Stimulated activated CD4-positive, alpha-beta T cell treated with anti-CD3 and anti-CD28 coated beads, Interleukin-12 subunit alpha, Interleukin-12 subunit beta, amount 100 ng/mL, for 24 hours (primary cell): ENCODE results near the gene AJM1.

Experiments
- DNase-seq, 2 experiments: peaks; one replicate each; pipeline ENCODE4 v3.0.0-alpha.2; 2020; ENCODE audit warnings: low read depth in 2 of 2

AJM1 gene

DNA sequence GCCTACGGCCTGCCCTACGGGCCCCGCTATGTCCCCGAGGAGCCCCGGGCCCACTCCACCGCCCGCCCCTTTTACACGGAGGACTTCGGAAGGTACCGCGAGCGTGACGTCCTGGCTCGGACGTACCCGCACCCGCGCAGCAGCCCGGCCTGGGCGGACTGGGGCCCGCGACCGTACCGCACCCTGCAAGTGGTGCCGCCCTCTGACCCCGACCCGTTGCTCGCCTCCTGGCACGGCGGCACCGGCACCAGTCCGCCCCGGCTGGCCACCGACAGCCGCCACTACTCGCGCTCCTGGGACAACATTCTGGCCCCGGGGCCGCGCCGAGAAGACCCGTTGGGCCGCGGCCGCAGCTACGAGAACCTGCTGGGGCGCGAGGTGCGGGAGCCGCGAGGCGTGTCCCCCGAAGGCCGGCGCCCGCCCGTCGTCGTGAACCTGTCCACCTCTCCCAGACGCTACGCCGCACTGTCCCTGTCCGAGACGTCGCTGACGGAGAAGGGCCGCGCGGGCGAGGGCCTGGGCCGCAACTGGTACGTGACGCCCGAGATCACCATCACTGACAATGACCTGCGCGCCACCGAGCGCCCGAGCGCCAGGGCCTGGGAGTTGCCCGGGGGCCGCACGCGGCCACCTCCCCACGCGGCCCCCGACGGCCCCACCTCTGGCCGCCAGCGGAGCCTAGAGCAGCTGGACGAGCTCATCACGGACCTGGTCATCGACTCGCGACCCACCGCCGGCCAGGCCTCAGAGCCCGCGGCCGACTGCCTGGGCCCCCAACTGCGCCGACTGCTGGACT, 3.4 kb downstream of the AJM1 start:
- DNase-seq, result no peak

DNA sequence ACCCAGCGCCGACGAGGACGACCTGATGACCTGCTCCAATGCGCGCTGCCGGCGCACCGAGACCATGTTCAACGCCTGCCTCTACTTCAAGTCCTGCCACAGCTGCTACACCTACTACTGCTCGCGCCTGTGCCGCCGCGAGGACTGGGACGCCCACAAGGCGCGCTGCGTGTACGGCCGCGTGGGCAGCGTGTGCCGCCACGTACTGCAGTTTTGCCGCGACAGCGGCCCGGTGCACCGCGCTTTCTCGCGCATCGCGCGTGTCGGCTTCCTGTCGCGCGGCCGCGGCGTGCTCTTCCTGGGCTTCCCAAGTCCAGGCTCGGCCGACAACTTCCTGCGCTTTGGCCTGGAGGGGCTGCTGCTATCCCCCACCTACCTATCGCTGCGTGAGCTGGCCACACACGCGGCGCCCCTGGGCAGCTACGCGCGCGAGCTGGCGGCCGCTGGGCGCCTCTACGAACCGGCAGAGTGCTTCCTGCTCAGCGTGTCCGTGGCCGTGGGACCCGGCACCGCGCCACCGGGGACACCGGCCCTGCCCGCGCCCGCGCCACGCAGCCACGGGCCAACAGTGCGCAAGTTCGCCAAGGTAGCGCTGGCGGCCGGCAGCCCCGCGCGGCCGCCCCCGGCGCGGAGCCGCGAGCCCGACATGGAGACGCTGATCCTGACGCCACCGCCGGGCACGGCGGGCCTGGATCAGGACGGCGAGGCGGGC, 4.3 kb downstream of the AJM1 start:
- no peak for DNase-seq

DNA sequence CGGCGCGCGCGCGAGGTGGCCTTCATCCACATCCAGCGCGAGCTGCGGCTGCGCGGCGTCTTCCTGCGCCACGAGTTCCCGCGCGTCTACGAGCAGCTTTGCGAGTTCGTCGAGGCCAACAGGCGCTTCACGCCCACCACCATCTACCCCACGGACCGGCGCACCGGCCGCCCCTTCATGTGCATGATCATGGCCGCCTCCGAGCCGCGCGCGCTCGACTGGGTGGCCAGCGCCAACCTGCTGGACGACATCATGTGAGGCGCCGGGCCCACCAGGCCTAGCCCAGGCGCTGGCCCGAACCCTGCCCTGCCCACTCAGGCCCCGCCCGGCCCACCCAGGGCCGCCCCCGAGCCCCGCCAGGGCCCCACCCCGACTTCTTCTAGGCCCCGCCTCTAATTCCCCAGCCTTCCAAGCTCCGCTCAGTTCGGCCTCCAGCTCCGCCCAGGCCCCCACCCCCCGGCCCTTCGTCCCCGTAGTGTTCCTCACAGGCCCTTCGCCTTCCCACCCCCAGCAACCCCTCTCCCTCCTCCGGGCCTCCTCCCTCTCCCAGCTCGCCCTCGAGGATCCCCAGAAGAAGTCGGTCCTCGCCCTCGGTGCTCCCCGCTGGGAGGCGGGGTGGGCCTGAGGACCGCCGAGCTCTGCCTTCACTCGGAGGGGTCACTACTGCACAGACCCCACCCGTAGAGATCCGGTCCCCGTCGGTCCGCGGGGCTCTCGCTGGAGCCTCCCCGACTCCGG, 5.0 kb downstream of the AJM1 start:
- DNase-seq, result no peak

DNA sequence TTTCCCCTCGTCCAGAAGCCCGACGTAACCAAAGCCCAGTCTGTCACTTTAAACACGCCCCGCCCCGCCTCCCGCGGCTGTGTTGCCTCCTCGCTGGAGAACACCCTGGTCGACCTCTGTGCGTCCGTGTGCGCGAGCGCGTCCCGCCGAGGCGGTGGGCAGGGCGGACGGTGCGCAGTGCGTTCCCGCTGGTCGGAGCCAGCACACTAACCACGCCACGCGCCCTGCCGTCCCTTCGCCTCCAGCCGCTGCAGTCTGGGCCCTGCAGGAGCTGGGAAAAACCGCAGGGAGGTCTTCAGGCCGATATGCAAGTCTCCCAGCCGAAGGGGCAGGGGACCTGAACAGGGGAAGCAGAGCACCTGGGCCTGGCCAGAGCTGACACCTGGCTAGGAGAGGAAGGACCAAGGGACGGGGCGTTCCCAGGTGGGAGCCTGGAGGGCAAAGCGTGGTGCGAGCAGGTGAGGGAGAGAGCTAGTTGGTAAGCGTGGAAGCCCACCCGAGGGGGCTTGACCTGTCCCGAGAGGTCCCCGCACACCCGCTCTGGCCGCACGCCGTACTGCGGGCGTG, 5.6 kb downstream of the AJM1 start:
- peak; percentile 46 to 87 for DNase-seq

DNA sequence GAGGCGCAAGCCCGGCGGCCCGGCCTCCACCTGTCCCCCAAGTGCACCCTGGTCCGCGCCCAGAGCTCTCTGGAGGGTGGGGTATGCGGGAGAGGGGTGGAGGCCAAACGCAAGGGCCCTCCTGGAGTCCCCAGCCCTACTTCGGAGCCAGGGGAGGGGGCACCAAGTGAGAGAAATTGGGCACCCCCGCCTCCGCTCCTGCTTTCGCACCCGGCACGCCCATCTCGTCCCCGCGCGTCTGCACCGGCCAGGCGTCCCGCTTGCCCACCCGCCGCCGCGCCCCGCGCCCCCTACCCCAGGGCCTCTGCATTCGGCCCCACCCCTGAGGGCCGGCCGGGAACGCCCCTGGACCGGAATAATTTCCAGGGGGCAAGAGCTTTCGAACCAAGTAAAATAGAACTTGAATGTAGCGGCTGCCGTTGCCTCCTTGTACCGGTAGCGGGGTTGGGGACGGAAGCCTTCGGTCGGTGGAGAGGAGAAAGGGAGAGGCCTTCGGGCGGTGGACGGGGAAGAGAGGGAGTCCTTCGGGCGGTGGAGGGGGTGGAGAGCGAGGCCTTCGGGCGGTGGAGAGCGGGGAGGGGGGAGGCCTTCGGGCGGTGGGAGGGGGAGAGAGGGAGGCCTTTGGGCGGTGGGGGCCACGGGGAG, 6.2 kb downstream of the AJM1 start:
- no peak for DNase-seq

DNA sequence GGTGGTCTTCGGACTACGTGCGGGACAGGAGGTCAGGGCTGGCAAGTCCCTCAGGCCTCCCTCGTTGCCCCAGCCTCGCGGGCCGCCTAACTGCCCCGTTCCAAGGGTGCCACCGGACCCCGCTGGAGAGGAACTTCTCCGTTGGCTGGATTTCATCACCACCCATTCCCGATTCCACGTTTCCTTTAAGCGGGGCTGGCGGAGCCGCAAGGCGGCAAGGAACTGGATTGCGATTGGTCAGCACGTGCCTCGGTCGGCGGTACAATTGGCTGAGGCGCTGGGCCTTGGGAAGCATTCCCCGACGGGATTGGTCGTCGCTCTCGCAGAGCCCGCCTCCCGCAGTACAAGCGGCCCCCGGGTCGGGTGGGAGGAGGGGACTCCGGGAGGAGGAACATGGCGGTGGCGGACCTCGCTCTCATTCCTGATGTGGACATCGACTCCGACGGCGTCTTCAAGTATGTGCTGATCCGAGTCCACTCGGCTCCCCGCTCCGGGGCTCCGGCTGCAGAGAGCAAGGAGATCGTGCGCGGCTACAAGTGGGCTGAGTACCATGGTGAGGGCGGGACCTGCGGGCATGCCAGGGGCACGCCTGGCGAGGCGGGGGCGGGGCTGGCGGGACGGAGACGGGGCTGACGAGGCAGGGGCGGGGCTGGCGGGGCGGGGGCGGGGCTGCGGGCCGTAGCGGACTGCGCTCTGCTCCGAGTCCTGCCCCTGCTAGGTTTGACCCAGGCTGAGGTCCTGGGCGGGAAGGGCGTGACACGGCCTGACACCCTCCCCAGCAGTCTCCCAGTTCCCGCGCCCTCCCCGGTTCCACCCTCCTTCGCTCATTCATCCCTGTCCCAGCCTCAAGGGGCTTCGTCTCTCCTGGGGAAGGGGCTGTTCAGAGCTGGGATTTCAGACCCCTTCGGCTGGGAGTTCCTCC, 7.0 kb downstream of the AJM1 start, which contains the start of gene PHPT1:
PHPT1 (plus strand) TSS at position 372 of the 922 bp plus-strand sequence; CDS start at position 394, 22 bp downstream.
- peak; percentile 93 to 95 for DNase-seq

DNA sequence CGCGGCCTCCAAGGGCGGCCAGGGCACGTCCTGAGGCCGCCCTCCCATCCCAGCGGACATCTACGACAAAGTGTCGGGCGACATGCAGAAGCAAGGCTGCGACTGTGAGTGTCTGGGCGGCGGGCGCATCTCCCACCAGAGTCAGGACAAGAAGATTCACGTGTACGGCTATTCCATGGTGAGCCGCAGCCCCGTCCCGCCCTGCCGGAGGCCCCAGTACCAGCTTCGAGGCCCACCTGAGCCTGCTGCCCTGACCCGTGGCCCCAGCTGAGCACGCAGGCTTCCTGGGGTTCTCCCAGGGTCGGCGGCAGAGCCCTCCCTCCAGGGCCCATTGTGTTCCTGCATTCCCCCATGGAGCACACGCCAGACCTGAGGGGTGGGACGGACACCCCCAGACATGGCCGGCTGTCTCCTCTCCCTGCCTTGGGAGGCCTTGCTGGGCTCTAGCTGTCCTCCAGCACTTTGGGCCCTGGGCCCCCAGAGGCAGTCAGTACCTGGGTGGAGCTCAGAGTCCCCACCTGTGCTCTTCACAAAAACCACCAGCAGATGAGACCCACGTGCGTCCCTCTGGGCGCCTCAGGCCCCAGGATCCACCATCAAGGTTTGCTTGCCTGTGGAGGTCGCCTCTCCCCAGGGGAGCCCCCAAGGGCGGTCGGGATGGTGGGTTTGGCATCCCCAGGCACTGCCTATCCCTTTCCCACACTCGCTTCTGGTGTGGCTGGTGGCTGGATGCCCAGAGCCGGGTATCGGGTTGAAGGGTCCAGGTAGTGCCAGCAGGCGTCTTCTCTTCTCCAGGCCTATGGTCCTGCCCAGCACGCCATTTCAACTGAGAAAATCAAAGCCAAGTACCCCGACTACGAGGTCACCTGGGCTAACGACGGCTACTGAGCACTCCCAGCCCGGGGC, 7.9 kb downstream of the AJM1 start:
- DNase-seq, result no peak

DNA sequence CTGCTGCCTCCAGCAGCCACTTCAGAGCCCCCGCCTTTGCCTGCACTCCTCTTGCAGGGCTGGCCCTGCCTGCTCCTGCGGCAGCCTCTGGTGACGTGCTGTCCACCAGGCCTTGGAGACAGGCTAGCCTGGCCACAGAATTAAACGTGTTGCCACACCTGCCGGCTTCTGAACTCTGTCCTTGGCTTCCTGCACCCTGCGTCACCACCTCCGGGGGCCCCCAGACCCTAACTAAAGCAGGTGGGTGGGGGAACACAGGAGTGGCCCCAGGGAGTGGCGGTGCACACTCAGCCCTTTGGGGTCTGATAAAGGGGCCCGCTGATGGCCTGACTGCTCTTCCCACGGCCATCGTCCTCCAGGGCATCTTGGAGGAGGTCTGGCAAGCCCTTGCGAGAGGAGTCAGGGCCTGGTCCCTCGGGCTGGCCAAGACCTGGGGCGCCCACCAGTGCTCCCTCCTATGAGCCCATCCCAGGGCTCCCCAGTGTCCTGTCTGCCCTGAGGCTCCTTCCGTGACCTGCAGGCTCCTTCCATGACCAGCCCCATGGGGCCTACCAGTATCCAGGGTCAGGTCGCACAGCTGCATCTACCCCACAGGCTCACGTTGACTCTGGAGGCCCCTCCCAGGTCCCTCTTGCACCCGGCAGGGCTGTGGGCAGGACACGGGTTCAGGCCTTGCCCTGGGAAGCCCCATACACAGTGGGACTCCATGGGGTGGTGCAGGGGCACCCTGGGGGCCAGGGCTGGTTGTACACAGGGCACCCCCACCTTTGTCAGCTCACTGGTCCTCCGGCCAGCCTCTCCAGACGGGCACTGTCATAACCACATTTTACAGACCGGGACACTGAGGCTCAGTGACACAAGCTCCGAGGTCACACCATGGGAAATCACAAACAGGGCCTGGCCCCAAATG, 8.8 kb downstream of the AJM1 start:
- no peak for DNase-seq

DNA sequence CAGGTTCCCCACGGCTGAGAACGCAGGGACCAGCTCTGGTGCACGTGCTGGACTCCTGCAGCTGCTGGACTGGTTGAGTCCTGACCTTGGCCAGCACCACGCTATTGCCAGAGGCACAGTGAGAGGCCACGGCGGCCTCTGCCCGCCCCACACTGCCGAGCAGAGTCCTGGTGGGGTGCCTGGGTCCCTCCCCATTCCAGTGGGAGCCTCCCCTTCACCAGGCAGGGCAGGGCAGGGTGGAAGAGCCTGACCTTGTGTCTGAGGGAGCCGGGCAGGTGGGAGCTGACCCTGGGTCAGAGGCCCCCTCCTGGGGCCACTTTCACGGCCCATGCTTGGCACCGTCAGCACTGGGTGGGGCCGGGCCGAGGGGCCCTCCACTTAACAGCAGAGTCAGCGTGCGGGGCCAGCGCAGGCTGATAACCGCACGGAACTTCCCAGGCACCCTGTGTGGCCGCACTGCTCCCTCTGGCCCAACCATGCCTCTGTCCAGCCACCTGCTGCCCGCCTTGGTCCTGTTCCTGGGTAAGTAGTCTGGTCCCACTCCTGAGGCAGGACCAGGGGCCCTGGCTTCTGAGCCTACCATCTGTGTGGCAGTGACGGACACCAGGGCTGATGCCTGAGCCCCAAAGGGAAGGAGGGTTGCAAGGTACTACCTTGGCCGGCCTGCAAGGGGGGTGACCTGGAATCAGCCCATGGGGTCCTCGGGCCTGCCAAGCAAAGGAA, 9.8 kb downstream of the AJM1 start, which contains the start of gene MAMDC4:
MAMDC4 (plus strand) TSS at position 406 of the 723 bp plus-strand sequence; CDS start at position 477, 71 bp downstream.
- DNase-seq, result no peak

DNA sequence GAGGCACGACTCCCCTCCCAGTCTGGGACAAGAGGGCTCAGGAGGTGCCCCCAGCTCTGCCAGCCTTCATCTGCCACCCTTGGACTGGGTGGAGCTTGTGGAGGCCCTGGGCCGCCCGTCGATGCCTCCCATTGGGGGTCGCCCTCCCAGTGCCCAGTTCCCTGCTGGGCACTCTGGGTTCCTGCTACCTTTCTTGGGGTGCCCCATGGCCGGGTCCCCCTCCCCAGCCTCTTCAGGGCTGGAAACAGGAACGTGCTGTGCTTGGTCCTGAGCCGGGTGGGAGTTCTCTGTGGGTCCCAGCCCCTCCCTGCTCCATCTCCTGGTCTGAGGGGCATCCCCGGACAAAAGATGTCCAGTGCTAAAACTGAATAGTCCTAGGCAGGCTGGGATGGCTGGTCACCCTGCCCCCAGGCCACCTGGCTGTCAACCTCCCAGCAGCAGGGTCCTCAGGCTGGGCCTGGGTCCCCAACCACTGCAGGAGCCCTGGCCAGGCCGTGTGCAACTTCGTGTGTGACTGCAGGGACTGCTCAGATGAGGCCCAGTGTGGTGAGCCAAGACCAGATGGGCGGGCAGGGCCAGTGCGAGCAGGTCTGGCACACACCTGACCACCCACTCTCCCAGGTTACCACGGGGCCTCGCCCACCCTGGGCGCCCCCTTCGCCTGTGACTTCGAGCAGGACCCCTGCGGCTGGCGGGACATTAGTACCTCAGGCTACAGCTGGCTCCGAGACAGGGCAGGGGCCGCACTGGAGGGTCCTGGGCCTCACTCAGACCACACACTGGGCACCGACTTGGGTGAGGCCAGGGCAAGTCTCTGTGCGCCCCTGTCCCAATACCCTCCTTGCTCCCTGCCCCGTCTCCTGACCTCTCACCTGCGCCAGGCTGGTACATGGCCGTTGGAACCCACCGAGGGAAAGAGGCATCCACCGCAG, 10.7 kb downstream of the AJM1 start:
- no peak for DNase-seq

DNA sequence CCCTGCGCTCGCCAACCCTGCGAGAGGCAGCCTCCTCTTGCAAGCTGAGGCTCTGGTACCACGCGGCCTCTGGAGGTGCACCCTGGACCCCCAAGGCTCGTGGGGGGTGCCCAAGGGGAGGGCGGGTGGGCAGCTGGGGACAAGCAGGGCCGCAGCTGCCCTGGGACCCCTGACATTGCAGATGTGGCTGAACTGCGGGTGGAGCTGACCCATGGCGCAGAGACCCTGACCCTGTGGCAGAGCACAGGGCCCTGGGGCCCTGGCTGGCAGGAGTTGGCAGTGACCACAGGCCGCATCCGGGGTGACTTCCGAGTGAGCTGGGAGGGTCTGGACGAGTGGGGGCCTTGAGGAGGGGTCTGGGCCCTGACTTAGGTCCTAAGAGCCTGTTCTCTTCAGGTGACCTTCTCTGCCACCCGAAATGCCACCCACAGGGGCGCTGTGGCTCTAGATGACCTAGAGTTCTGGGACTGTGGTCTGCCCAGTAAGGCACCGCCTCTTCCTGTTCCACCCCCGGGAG, 11.4 kb downstream of the AJM1 start:
- no peak for DNase-seq

DNA sequence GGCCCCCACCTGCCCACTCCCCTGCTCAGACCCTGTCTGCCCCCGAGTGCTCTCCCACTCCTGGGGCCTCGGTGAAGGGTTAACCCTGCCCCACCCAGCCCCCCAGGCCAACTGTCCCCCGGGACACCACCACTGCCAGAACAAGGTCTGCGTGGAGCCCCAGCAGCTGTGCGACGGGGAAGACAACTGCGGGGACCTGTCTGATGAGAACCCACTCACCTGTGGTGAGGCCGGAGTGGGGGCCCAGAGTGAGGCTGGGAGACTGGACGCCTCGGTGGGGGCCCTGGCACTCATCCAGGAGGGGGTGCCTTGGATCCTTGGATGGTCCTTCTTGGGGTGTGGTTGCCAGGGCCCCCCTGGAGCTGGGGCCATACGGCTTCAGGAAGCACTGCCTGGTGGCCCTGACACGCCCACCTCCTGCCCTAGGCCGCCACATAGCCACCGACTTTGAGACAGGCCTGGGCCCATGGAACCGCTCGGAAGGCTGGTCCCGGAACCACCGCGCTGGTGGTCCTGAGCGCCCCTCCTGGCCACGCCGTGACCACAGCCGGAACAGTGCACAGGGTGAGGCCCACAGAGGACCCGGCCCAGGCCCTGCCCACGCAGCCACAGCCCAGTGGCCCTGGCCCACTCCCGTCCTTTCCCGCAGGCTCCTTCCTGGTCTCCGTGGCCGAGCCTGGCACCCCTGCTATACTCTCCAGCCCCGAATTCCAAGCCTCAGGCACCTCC, 12.0 kb downstream of the AJM1 start:
- DNase-seq, result no peak

DNA sequence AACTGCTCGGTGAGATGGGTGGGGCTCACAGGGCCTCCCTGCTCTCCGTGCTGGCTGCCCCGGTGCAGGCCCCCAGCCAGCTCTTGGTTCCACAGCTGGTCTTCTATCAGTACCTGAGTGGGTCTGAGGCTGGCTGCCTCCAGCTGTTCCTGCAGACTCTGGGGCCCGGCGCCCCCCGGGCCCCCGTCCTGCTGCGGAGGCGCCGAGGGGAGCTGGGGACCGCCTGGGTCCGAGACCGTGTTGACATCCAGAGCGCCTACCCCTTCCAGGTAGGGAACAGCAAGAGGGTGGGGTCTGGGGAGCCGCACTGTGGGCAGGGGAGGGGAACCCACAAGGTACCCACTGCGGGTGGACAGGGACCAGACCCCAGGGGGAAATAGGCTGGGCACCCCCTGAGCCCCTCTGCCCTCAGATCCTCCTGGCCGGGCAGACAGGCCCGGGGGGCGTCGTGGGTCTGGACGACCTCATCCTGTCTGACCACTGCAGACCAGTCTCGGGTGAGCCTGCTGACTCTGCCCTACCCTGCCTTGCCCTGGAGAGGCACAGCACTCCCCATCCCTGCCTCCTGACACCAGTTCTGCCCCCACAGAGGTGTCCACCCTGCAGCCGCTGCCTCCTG, 12.7 kb downstream of the AJM1 start:
- no peak for DNase-seq

DNA sequence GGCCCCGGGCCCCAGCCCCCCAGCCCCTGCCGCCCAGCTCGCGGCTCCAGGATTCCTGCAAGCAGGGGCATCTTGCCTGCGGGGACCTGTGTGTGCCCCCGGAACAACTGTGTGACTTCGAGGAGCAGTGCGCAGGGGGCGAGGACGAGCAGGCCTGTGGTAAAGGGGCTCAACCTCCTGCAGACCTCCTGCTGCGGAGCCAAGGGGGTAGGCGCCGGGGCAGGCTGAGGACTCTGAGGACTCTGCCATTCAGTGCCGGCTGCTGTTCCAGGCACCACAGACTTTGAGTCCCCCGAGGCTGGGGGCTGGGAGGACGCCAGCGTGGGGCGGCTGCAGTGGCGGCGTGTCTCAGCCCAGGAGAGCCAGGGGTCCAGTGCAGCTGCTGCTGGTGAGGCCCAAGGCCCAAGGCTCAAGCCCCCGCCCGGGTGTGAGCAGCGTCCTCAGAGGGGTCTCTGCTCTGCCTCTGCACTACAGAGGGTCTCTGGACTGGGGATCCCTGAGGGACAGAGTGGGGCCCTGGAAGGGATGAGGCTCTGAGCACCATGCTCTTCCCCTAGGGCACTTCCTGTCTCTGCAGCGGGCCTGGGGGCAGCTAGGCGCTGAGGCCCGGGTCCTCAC, 13.3 kb downstream of the AJM1 start:
- no peak for DNase-seq

DNA sequence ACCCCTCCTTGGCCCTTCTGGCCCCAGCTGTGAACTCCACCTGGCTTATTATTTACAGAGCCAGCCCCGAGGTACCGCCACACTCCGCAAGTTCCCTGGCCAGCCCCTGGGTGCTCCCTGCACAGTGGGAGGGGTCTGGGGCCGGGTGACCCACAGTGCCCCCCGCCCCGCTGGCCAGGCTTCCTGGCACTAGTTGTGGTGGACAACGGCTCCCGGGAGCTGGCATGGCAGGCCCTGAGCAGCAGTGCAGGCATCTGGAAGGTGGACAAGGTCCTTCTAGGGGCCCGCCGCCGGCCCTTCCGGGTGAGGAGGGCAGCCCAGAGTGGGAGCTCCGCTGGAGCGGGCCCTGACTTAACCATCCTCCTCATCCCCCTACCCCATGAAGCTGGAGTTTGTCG, 13.8 kb downstream of the AJM1 start:
- DNase-seq, result no peak
